CD14-positive monocyte (primary cell): Measurements from ENCODE around the gene SPATS2. TPM values are rescaled to one million over a fixed set of nuclear protein-coding genes. Genes with fewer than 3 reads are reported as not detected.

Source experiments
- DNase-seq, 3 donors: peaks; one replicate each; pipeline ENCODE4 v3.0.0-alpha.2; 2011 to 2022
- H2AFZ ChIP-seq: 2 replicates; pipeline ENCODE4 v1.6.0; 2012; ENCODE audit warnings: mild to moderate bottlenecking, low read depth, low read length, inconsistent platforms; ENCODE audit not compliant: insufficient read depth, poor library complexity, severe bottlenecking
- H3K27ac ChIP-seq, 2 donors: 1 replicate in 1 of 2; 2 replicates in 1 of 2; pipeline ENCODE4 v1.5.1; 2012 to 2013; ENCODE audit warnings: low read length in 2 of 2, control low read depth in 1 of 2, inconsistent platforms in 1 of 2, low read depth in 1 of 2, mild to moderate bottlenecking in 1 of 2
- H3K27me3 ChIP-seq, 2 donors: one replicate each; pipeline versions ENCODE4 v1.6.0 to v1.6.1; 2011 to 2013; ENCODE audit warnings: low read length in 2 of 2; ENCODE audit not compliant: control insufficient read depth in 2 of 2, insufficient read depth in 2 of 2
- H3K36me3 ChIP-seq, 2 donors: replicated peaks in 1 of 2; 1 replicate in 1 of 2; 2 replicates in 1 of 2; pipeline versions ENCODE4 v1.5.1 to v1.6.1; 2012 to 2013; ENCODE audit warnings: low read length in 2 of 2, control low read depth in 1 of 2, inconsistent platforms in 1 of 2, mild to moderate bottlenecking in 1 of 2; ENCODE audit not compliant: insufficient read depth in 2 of 2, control insufficient read depth in 1 of 2
- H3K4me1 ChIP-seq, 2 donors: 1 replicate in 1 of 2; 2 replicates in 1 of 2; pipeline versions ENCODE4 v1.5.1 to v1.6.1; 2012 to 2013; ENCODE audit warnings: low read length in 2 of 2, control low read depth in 1 of 2, inconsistent platforms in 1 of 2, mild to moderate bottlenecking in 1 of 2, moderate library complexity in 1 of 2; ENCODE audit not compliant: insufficient read depth in 2 of 2, control insufficient read depth in 1 of 2
- H3K4me2 ChIP-seq: replicated peaks from 2 replicates; pipeline ENCODE3; 2012; ENCODE audit warnings: low read length, moderate library complexity, mild to moderate bottlenecking; ENCODE audit not compliant: poor library complexity, severe bottlenecking; ENCODE audit errors: extremely low read depth
- H3K4me3 ChIP-seq, 3 experiments: fragments of 200-600 bp in 1 of 3; sonication (generic) in 1 of 3; replicated peaks in 1 of 3; 1 replicate in 2 of 3; 2 replicates in 1 of 3; pipeline ENCODE4 v1.5.1; 2011 to 2013; ENCODE audit warnings: low read length in 3 of 3, mild to moderate bottlenecking in 3 of 3, control low read depth in 2 of 3, low read depth in 2 of 3, inconsistent platforms in 1 of 3, moderate library complexity in 1 of 3
- H3K79me2 ChIP-seq: 2 replicates; pipeline ENCODE4 v1.6.0; 2012; ENCODE audit warnings: mild to moderate bottlenecking, control low read depth, inconsistent platforms, low read length, moderate library complexity; ENCODE audit not compliant: insufficient read depth
- H3K9ac ChIP-seq: 2 replicates; pipeline ENCODE4 v1.6.0; 2017; ENCODE audit warnings: low read length, mild to moderate bottlenecking; ENCODE audit not compliant: insufficient read depth, poor library complexity, severe bottlenecking
- H3K9me3 ChIP-seq, 2 donors: replicated peaks in 1 of 2; 1 replicate in 1 of 2; 2 replicates in 1 of 2; pipeline versions ENCODE4 v1.5.1 to v1.6.1; 2012 to 2013; ENCODE audit warnings: low read length in 2 of 2, control low read depth in 1 of 2; ENCODE audit not compliant: control insufficient read depth in 1 of 2, insufficient read depth in 1 of 2
- H4K20me1 ChIP-seq: 2 replicates; pipeline ENCODE4 v1.6.0; 2012; ENCODE audit warnings: mild to moderate bottlenecking, low read length, control low read depth, moderate library complexity; ENCODE audit not compliant: insufficient read depth
- H3K27ac Mint-ChIP-seq, 7 donors: one replicate each; pipeline ENCODE4 v1.8.0; 2020; ENCODE audit warnings: mild to moderate bottlenecking in 7 of 7, mixed read lengths in 7 of 7, moderate library complexity in 6 of 7, inconsistent platforms in 2 of 7
- H3K27me3 Mint-ChIP-seq, 3 donors: one replicate each; pipeline ENCODE4 v1.8.0; 2021 to 2022; ENCODE audit warnings: low read depth in 3 of 3, mild to moderate bottlenecking in 3 of 3, mixed read lengths in 3 of 3, moderate library complexity in 3 of 3, inconsistent platforms in 1 of 3
- H3K36me3 Mint-ChIP-seq, 2 donors: one replicate each; pipeline ENCODE4 v1.8.0; 2020; ENCODE audit warnings: mixed read lengths in 2 of 2, inconsistent platforms in 1 of 2, mild to moderate bottlenecking in 1 of 2
- H3K4me1 Mint-ChIP-seq: one replicate; pipeline ENCODE4 v1.8.0; 2020; ENCODE audit warnings: mild to moderate bottlenecking, mixed read lengths
- H3K4me3 Mint-ChIP-seq, 2 donors: one replicate each; pipeline ENCODE4 v1.8.0; 2020; ENCODE audit warnings: mild to moderate bottlenecking in 2 of 2, mixed read lengths in 2 of 2, moderate library complexity in 1 of 2
- H3K9me3 Mint-ChIP-seq, 7 donors: one replicate each; pipeline ENCODE4 v1.8.0; 2020 to 2022; ENCODE audit warnings: mixed read lengths in 7 of 7, mild to moderate bottlenecking in 6 of 7, moderate library complexity in 6 of 7, inconsistent platforms in 2 of 7
- WGBS: methylation state at CpG from one replicate; pipeline ENCODE4 v1.1.5; 2013; ENCODE audit warnings: missing lambda C conversion rate; ENCODE audit not compliant: insufficient coverage; 5-methylcytosine and 5-hydroxymethylcytosine counted together
- intact Hi-C, 2 donors: fragments of 100-400 bp; cut with micrococcal nuclease; formaldehyde crosslinking; loops; one replicate each; pipeline versions ENCODE4 v1.15.0 to v1.15.1; 2023
- polyA plus RNA-seq, 3 donors: library from polyadenylated mRNA; depleted of rRNA in 1 of 3; unstranded in 2 of 3; stranded (reverse) in 1 of 3; fragments of 300-500 nt in 2 of 3; fragments of >200 nt in 1 of 3; fragmentation: Illumina TruSeq in 2 of 3; gene quantifications; 1 replicate in 2 of 3; 2 replicates in 1 of 3; pipeline ENCODE4 v1.2.3, GENCODE V29; 2012 to 2021
- TF ChIP-seq, protein P1 (sequence below): fragments of 200-600 bp; IDR thresholded peaks from one replicate; pipeline ENCODE4 v1.8.0; 2022; ENCODE audit warnings: antibody characterized with exemption, mild to moderate bottlenecking

The SPATS2 gene
- polyA plus RNA-seq, 3 donors = 1.1 to 3.2 (median 1.8) TPM

- Histone ChIP-seq H3K4me3 (no peak overlapping the region), H3K4me1 (no peaks in the 10 kb centered on the region), H3K9me3 (no peaks in the 10 kb centered on the region), H4K20me1 (no peaks in the 10 kb centered on the region), H3K27ac (no peak overlapping the region), H3K36me3 (peaks cover 56 to 61% of the 10 kb centered on the region in 2 donors), H2AFZ (no peak overlapping the region), H3K79me2 (no peaks in the 10 kb centered on the region), H3K9ac (no peak overlapping the region), H3K27me3 (peaks cover 0 to 5% of the 10 kb centered on the region in 2 donors), H3K4me2 (no peak overlapping the region)
- TF ChIP-seq, protein P1, sequence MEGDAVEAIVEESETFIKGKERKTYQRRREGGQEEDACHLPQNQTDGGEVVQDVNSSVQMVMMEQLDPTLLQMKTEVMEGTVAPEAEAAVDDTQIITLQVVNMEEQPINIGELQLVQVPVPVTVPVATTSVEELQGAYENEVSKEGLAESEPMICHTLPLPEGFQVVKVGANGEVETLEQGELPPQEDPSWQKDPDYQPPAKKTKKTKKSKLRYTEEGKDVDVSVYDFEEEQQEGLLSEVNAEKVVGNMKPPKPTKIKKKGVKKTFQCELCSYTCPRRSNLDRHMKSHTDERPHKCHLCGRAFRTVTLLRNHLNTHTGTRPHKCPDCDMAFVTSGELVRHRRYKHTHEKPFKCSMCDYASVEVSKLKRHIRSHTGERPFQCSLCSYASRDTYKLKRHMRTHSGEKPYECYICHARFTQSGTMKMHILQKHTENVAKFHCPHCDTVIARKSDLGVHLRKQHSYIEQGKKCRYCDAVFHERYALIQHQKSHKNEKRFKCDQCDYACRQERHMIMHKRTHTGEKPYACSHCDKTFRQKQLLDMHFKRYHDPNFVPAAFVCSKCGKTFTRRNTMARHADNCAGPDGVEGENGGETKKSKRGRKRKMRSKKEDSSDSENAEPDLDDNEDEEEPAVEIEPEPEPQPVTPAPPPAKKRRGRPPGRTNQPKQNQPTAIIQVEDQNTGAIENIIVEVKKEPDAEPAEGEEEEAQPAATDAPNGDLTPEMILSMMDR = no peak
- H3K36me3 Mint-ChIP-seq = peaks cover 45 to 54% of the 10 kb centered on the region in 2 donors
- peaks cover 2% of the 10 kb centered on the region for H3K4me1 Mint-ChIP-seq
- intact Hi-C loops = no loop called here
- DNase-seq = no peak
- no peak overlapping the region for H3K27ac Mint-ChIP-seq
- peaks cover 5 to 9% (median 7%) of the 10 kb centered on the region in 3 donors for H3K27me3 Mint-ChIP-seq
- 83% methylated on average over 8 of the region's 12 CpGs for WGBS
- no peak overlapping the region for H3K4me3 Mint-ChIP-seq
- no peaks in the 10 kb centered on the region for H3K9me3 Mint-ChIP-seq
These were observed 189.3 kb downstream of the SPATS2 start for GRCh38 chr12:49556391-49557186.

DNA sequence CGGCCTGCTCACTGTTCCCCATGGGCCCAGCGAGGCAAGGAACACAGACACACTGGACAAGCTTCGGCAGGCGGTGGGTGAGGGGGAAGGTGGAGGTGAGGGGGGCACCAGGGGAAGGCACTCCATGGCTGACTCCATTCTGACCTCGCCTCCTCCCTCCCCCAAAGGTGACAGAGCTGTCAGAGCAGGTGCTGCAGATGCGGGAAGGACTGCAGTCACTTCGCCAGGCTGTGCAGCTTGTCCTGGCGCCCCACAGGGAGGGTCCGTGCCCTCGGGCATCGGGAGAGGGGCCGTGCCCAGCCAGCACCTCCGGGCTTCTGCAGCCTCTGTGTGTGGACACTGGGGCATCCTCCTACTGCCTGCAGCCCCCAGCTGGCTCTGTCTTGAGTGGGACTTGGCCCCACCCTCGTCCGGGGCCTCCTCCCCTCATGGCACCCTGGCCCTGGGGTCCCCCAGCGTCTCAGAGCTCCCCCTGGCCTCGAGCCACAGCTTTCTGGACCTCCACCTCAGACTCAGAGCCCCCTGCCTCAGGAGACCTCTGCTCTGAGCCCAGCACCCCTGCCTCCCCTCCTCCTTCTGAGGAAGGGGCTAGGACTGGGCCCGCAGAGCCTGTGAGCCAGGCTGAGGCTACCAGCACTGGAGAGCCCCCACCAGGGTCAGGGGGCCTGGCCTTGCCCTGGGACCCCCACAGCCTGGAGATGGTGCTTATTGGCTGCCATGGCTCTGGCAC is 190.1 kb downstream of the SPATS2 start:
- Mint-ChIP-seq H3K27ac (no peak overlapping the region), H3K9me3 (no peaks in the 10 kb centered on the region), H3K36me3 (peaks cover 52 to 62% of the 10 kb centered on the region in 2 donors), H3K4me1 (peaks cover under 1% of the 10 kb centered on the region), H3K27me3 (peaks cover 3 to 7% (median 5%) of the 10 kb centered on the region in 3 donors), H3K4me3 (no peak overlapping the region)
- no peak for DNase-seq
- no peaks in the 10 kb centered on the region for H3K79me2 ChIP-seq
- H3K9ac ChIP-seq = no peak overlapping the region
- H3K27me3 ChIP-seq = peaks cover 0 to 3% of the 10 kb centered on the region in 2 donors
- no peak overlapping the region for H3K27ac ChIP-seq
- 93% methylated on average over 13 of the region's 18 CpGs for WGBS
- H3K4me1 ChIP-seq = no peaks in the 10 kb centered on the region
- H2AFZ ChIP-seq = no peak overlapping the region
- H4K20me1 ChIP-seq = no peaks in the 10 kb centered on the region
- TF ChIP-seq, protein P1 = no peak
- peaks cover 61 to 69% of the 10 kb centered on the region in 2 donors for H3K36me3 ChIP-seq
- no peak overlapping the region for H3K4me3 ChIP-seq
- no peaks in the 10 kb centered on the region for H3K9me3 ChIP-seq
- H3K4me2 ChIP-seq = no peak overlapping the region
- intact Hi-C loops = no loop called here
